ENCODE results near the gene CTNNB1.

DNA sequence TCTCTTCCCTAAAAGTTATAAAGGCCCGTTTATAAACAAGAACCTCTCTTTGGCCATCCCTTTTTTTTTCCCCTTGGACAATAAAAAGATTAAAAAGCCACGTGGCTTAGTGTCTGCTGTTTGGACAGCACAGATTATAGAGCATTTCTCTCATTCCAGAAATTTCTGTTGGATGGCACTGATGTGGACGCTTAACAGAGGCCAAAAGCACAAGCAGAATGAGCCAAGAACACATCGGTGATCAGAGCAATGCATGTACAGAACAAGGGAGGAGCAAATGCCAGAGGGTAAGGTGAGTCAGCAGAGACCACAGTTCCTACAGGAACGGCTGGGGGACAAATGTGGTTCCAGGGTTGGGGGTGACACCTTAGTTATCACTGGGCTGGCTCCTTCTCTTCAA, 30.3 kb upstream of the CTNNB1 start:
- TF ChIP-seq POLR2A (IDR thresholded peaks at IDR 0.05; ENCODE audit: low read depth, low read length) (no peak), FOS (IDR thresholded peaks at IDR 0.05; ENCODE audit: low read depth, low read length) (no peak), CEBPB (IDR thresholded peaks at IDR 0.05; ENCODE audit: low read depth, low read length) (no peak), MXI1 (IDR thresholded peaks at IDR 0.05; ENCODE audit: borderline replicate concordance, low read depth, low read length) (no peak), MAFK (IDR thresholded peaks at IDR 0.05; ENCODE audit: low read depth, low read length) (no peak)
- TF ChIP-seq, protein P1, sequence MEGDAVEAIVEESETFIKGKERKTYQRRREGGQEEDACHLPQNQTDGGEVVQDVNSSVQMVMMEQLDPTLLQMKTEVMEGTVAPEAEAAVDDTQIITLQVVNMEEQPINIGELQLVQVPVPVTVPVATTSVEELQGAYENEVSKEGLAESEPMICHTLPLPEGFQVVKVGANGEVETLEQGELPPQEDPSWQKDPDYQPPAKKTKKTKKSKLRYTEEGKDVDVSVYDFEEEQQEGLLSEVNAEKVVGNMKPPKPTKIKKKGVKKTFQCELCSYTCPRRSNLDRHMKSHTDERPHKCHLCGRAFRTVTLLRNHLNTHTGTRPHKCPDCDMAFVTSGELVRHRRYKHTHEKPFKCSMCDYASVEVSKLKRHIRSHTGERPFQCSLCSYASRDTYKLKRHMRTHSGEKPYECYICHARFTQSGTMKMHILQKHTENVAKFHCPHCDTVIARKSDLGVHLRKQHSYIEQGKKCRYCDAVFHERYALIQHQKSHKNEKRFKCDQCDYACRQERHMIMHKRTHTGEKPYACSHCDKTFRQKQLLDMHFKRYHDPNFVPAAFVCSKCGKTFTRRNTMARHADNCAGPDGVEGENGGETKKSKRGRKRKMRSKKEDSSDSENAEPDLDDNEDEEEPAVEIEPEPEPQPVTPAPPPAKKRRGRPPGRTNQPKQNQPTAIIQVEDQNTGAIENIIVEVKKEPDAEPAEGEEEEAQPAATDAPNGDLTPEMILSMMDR (conservative IDR thresholded peaks at IDR 0.05; ENCODE audit: low read depth, low read length) = no peak
- TF ChIP-seq, protein P2, sequence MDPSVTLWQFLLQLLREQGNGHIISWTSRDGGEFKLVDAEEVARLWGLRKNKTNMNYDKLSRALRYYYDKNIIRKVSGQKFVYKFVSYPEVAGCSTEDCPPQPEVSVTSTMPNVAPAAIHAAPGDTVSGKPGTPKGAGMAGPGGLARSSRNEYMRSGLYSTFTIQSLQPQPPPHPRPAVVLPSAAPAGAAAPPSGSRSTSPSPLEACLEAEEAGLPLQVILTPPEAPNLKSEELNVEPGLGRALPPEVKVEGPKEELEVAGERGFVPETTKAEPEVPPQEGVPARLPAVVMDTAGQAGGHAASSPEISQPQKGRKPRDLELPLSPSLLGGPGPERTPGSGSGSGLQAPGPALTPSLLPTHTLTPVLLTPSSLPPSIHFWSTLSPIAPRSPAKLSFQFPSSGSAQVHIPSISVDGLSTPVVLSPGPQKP (IDR thresholded peaks at IDR 0.05; ENCODE audit: borderline replicate concordance, low read depth, low read length) = no peak
